ENCODE results near the gene ACVR1.

ACVR1 gene

DNA sequence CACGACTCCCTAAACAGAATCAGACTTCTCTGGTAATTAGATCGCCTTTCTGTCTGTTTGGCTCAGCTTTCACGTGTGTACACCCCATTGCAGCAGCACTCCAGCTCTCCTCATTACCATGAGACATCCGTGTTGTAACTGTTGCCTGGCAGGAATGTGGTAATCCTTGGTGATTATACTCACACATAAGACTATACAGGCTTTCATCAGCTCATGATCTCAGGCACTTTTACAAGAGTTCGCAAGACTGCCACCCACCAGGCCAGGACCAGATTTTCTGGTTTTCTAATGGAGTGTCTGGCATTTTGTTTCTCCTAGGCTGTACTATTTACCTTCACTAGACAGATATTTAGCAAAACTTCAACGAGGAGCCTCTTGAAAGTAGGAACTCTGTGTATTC is 50.2 kb downstream of the ACVR1 start:
- peak in 2 of 3 experiments; percentile 0 to 11 for DNase-seq

- no peak for DNase-seq
Observed at GRCh38 chr2:157822993-157823392, 53.1 kb downstream of the ACVR1 start.

DNA sequence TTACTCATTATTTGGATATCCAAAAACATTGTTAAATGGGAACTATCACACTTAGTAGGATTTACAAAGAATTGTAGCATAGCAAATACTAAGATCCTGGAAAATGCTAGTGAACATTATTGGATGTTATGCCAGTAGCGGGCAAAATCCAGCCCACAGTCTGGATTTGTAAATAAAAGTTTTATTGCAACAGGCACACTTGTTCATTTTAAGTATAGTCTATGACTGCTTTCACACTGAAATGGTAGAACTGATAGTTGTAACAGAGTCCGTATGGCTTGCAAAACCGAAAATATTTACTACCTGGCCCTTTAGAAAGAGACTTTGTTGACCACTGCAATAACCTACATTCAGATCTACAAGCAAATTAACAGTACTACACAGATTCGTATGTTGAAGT is 53.6 kb downstream of the ACVR1 start:
- DNase-seq = no peak

- DNase-seq = no peak
Observed at GRCh38 chr2:157821519-157822131, 54.5 kb downstream of the ACVR1 start.

GRCh38 chr2:157820193-157820592 is 55.9 kb downstream of the ACVR1 start:
- DNase-seq = no peak

GRCh38 chr2:157819761-157820160 is 56.4 kb downstream of the ACVR1 start:
- DNase-seq = no peak

DNA sequence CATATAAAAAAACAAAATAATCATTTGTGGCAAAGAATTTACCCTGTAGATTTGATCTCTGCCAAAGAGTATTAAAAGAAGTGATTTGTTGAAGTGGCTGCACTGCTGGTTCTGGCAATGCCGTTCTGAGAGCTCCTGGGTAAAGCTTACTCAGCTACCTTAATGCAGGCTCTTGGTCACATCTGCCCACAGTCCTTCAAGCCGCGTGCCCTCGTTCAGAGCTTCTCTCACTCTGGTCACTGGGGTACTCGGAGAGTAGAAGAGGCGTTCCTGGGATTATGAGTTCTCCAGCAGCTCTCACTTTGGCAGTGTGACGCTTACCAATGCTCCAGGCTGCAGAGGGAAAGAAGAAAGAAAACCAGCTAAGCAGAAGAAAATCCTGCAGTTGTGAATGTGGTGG is 57.9 kb downstream of the ACVR1 start:
- no peak for DNase-seq

GRCh38 chr2:157815421-157815820 is 60.7 kb downstream of the ACVR1 start:
- no peak for DNase-seq

DNA sequence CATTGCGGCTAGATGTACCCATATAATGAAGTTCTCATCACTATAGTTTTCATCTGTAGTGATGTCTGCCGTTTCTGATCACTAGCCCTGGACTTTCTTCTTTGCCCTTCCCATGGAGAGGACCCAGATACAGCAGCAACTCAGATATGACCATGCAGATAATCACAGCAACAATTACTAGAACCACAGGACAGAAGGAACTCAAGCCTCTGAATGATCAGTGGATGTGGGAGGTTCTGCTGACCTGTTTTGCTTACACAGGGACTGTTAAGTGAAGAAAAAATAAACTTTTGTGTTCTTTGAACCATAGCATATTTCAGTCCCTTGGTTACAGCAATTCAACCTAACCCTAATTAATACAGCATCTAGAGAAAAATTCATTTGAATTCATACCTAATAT is 62.7 kb downstream of the ACVR1 start:
- no peak for DNase-seq

- DNase-seq = no peak
Observed at GRCh38 chr2:157810037-157810436, 66.1 kb downstream of the ACVR1 start.

GRCh38 chr2:157809212-157809611 is 66.9 kb downstream of the ACVR1 start:
- no peak for DNase-seq

GRCh38 chr2:157808421-157808820 is 67.7 kb downstream of the ACVR1 start:
- no peak for DNase-seq

DNA sequence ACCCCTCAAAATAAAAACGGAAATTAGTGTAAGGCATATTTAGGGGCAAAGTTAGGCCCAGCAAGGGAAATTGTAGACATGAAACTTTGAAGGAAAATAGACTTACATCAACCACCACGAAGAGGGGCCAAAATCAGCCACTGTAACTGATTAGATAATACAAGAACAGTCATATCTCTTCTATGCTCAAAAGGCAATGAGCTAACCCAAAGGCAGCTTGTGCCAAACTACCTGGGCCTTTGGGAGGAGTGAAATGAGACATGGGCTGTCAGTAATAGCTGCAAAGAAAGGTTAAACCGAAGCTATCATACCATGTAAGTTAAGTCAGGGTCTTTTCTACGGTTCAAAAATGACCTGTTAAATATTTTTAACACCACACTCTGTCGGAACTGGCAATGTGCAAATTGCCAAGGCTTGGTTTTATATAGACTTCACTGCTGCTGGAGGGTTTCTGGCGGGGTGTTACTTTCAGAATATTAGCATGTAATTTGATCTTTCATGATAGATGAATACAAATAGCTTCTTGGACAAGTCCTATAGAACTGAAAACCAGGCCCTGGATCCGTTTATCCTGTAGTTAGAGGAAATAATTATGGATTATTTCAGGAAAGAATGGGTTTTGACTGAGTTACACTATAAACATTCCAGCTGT is 69.6 kb downstream of the ACVR1 start:
- no peak for DNase-seq

- DNase-seq = no peak
Observed at GRCh38 chr2:157805519-157805918, 70.6 kb downstream of the ACVR1 start.

GRCh38 chr2:157804355-157804754 is 71.8 kb downstream of the ACVR1 start:
- no peak for DNase-seq

GRCh38 chr2:157803952-157804351 is 72.2 kb downstream of the ACVR1 start:
- DNase-seq = no peak

GRCh38 chr2:157803476-157803875 is 72.7 kb downstream of the ACVR1 start:
- DNase-seq = no peak

DNA sequence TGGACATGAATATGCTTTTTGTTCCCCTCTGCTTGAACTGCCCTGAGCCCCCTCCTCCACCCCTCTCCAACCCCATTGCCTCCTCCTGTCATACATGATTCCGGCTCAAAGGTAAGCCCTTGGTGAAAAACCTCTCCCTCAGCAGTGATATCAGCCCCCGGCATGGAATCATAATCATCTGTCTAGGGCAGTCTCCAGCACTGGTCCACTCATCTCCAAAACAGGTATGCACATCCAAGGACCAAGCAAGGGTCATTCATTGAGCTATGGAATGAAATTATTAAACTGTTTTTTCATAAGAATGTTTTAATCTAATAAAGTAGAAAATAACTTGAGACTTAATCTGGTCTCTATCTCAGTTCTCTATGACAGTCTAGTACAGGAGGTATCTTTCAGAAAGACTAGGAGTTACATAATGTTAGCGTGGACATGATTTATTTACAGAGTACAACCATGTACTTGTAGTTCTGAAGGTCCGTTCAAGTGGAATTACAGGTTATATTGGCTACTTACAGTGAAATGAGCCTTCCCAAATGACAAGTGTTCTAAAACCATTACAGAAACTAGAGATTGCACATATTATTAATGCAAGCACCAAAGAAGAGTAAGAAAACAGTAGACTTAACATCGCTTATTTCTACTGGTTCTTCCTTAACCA is 75.2 kb downstream of the ACVR1 start:
- no peak for DNase-seq

GRCh38 chr2:157793053-157793612 is 83.0 kb downstream of the ACVR1 start:
- DNase-seq = no peak

DNA sequence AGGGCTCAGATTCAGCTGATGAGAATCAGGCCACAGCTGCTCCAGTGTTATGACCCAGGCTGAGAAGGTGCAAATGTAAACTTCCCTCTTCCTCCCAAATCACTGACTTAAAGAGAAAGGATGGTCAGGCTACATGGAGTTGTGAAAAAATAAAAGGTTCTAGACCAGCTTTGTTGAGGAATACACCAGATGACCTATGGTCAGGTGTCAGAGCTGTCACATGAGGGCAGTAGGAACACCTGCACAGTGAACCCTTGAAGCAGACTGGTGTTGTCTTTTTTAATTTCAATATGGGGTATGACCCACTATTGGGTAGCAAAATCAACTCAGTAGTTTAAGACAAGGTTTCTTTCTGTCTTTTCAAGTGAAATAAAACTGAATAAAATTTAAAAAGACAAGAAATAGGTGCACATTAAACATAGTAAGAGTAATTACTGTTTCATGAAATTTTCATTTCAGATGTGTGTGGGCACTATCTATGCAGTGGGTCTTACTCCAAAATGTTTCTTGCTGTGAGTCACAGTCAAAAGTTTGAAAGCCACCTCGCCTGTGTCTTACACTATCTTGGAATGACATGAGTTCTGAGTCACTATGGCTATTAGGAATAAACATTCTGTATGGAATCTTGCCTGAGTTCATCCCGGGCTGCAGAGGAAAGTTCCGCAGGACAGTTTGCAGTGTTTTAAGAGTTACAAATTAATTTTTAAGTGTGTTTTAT is 83.6 kb downstream of the ACVR1 start:
- no peak for DNase-seq

DNA sequence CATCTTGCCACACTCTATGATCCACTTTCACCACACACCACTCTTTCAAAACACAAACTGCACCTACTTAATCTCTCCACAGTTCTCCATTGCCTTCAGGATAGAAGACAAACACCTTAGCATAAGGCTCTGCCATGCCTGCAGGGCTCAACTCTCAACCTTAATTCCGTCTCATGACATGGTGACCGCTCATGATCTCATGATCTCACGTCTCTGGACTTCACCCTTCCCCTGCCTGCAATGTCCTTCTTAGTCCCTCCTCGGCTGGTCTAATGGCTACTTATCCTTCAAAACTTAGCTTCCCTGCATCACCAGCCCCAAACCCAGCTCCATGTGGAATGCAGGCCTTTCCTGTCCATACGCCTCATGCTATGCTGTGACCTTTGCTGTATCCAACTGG is 85.3 kb downstream of the ACVR1 start:
- no peak for DNase-seq

GRCh38 chr2:157789933-157790511 is 86.1 kb downstream of the ACVR1 start:
- DNase-seq = no peak

DNA sequence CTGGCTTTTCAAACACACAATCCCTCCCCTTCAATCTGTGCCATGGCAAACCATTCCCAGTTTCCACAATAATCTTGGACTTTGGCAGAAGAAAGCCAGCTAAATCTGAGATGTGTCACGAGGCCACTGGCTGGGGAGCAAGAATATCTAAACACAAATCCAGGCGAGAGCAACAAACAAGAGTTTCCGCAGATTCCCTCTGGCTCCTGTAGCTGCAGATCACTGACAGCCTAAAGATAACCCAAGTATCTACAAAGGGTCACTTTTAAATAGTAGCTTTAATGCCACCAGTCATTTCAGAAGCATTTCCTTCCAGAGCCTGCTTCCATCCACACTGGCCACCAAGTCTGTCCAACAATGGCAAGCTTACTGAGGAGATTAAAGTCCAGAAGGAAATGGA is 86.9 kb downstream of the ACVR1 start:
- DNase-seq = no peak

Data from NCI-H1417 (cell line).